ENCODE results near the gene GNA14.

DNA sequence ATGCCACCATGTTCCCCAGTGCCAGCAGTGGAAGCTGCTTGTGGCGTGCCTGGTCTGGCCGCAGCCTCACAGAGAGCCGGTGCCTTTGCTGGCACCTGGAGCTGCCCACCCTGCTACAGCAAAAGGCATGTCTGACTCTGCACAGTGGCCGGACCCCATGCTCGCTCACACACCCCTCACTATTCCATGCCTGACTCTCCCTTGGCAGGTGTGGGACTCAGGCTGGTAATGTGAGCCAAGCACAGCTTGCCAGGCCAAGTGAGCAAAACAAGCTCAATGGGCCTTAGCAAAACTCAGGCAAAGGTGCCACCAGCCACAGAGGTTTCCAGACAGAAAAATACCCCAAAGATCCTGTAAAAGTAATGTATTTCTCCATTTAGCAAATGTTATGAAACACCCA lies 15.5 kb downstream of the GNA14 start:
- TF ChIP-seq, protein P1, sequence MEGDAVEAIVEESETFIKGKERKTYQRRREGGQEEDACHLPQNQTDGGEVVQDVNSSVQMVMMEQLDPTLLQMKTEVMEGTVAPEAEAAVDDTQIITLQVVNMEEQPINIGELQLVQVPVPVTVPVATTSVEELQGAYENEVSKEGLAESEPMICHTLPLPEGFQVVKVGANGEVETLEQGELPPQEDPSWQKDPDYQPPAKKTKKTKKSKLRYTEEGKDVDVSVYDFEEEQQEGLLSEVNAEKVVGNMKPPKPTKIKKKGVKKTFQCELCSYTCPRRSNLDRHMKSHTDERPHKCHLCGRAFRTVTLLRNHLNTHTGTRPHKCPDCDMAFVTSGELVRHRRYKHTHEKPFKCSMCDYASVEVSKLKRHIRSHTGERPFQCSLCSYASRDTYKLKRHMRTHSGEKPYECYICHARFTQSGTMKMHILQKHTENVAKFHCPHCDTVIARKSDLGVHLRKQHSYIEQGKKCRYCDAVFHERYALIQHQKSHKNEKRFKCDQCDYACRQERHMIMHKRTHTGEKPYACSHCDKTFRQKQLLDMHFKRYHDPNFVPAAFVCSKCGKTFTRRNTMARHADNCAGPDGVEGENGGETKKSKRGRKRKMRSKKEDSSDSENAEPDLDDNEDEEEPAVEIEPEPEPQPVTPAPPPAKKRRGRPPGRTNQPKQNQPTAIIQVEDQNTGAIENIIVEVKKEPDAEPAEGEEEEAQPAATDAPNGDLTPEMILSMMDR (conservative IDR thresholded peaks at IDR 0.05 in 1 of 2, IDR thresholded peaks at IDR 0.05 in 1 of 2; ENCODE audit: extremely low read depth in 1 of 2, insufficient read depth in 1 of 2, low read depth in 1 of 2, low read length in 2 of 2) = no peak
- TF ChIP-seq EZH2 (IDR thresholded peaks at IDR 0.05; ENCODE audit: borderline replicate concordance, low read length) = no peak
